ENCODE data around the gene GSN. TPM values are rescaled to one million over a fixed set of nuclear protein-coding genes. Genes with fewer than 3 reads are reported as not detected.

The GSN gene
- total RNA-seq, result 342 TPM

DNA sequence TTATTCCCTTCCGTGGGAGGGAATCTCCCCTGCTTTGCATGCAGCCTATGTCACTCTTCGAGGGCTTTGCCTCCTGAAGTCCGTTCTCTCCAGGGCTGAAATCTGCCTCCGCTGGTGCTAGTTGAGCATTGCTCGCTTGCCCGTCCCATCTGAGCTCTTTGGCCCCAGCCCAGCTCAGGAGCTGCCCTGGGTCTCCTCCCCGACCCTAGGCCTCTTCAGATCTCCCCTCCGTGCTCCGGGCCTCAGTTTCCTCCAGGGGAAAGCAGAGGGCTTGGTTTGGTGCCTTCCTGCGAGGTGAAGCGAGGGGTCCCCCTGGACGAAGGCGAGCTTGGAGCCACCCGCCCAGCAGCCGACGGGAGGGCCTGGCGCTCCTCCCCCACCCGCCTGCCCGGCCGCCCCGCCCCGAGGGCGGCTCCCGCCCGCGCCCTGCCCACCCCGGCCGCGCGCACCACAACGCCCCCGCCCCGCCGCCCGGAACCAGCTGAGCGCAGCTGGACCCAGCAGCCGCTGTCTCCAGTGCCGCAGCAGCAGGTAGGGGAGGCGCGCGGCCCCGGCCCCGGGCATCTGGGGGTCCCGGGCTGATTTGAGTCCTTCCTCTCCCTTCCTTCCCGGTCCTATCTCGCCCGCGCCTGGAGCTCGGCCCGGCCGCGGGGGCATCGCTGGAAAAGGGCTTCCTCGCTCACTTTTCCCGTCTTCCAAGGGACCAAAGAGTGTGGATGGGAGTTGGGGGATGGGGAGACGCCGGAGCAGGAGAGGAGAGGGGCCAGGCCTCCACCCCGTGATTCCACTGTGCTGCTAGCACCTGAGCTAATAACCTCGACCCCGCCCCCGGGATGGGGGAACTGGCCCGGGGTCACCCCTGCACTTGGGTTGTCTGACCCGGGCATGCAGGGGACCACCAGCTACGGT lies at the start of gene GSN:
Gene GSN, plus strand, starts transcription at position 474 of the 909 bp plus-strand sequence. CDS start 33,810 bp downstream, outside the sequence.
- Histone ChIP-seq H3K27ac (ENCODE audit: low read depth, low read length) (peak within 1 kb of the TSS; percentile 85), H3K27me3 (ENCODE audit: control insufficient read depth in 3 of 3, insufficient read depth in 3 of 3, low read length in 3 of 3) (no peaks in the 10 kb centered on the region), H3K36me3 (ENCODE audit: control insufficient read depth in 3 of 3, insufficient read depth in 3 of 3, low read length in 3 of 3) (no peaks in the 10 kb centered on the region), H3K4me3 (ENCODE audit: low read length in 3 of 3) (peak within 1 kb of the TSS; percentile 81 to 90 (median 82)), H3K9ac (ENCODE audit: low read depth in 1 of 3, low read length in 3 of 3) (peak within 1 kb of the TSS; percentile 71 to 83 (median 82)), H3K4me1 (ENCODE audit: control insufficient read depth in 3 of 3, insufficient read depth in 3 of 3, low read length in 3 of 3) (peaks cover 52 to 65% (median 58%) of the 10 kb centered on the region in 3 donors), H3K9me3 (ENCODE audit: control insufficient read depth in 3 of 3, low read length in 3 of 3) (no peaks in the 10 kb centered on the region)

DNA sequence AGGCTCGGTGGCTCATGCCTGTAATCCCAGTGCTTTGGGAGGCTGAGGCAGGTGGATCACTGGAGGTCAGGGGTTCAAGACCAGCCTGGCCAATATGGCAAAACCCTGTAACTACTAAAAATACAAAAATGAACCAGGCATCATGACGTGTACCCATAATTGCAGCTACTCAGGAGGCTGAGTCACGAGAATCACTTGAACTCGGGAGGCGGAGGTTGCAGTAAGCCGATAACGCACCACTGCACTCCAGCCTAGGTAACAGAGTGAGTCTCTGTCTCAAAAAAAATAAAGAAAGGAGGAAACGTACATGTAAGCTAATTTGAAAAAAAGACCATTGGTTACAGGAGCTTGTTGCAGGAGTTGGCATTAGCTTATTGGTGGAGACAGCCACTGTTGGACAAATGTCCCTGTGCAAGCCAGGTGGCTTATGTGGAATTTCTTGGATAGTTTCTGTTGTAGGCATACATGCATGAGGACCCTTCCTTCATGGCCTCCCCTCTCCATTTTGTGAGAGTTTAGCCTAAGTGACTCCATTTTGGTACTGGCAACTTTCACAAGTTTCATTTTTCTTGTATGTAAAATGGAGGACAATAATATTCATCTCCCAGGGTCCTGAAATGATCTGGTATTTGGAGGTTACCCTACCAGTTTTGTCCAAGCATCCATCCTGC lies 49.5 kb upstream of the GSN start:
- no peak overlapping the region for H3K9ac ChIP-seq (ENCODE audit: low read depth in 1 of 3, low read length in 3 of 3)
- H3K9me3 ChIP-seq (ENCODE audit: control insufficient read depth in 3 of 3, low read length in 3 of 3), result no peaks in the 10 kb centered on the region
- H3K27ac ChIP-seq (ENCODE audit: low read depth, low read length), result no peak overlapping the region
- no peaks in the 10 kb centered on the region for H3K36me3 ChIP-seq (ENCODE audit: control insufficient read depth in 3 of 3, insufficient read depth in 3 of 3, low read length in 3 of 3)
- no peaks in the 10 kb centered on the region for H3K27me3 ChIP-seq (ENCODE audit: control insufficient read depth in 3 of 3, insufficient read depth in 3 of 3, low read length in 3 of 3)
- H3K4me3 ChIP-seq (ENCODE audit: low read length in 3 of 3), result no peak overlapping the region
- H3K4me1 ChIP-seq (ENCODE audit: control insufficient read depth in 3 of 3, insufficient read depth in 3 of 3, low read length in 3 of 3), result no peaks in the 10 kb centered on the region

DNA sequence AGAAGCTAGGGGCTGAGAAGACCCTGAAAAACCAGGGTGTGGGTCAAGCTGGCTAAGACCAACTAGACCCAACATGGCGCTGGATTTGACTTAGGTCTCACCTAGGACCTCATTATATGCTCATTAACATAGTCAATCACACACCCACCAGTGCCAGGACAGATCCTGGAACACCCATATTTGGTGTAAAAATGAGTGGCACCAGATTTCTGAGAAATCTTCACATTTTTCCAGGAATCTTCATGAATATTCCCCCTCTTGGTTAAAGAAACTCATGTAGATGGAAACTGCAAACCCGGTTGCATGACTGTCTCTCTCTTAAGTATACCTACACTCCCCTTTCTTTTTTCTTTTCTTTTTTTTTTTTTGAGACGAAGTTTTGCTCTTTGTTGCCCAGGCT lies 48.4 kb upstream of the GSN start:
- Histone ChIP-seq H3K9me3 (ENCODE audit: control insufficient read depth in 3 of 3, low read length in 3 of 3) (no peaks in the 10 kb centered on the region), H3K27ac (ENCODE audit: low read depth, low read length) (no peak overlapping the region), H3K27me3 (ENCODE audit: control insufficient read depth in 3 of 3, insufficient read depth in 3 of 3, low read length in 3 of 3) (no peaks in the 10 kb centered on the region), H3K4me1 (ENCODE audit: control insufficient read depth in 3 of 3, insufficient read depth in 3 of 3, low read length in 3 of 3) (no peaks in the 10 kb centered on the region), H3K36me3 (ENCODE audit: control insufficient read depth in 3 of 3, insufficient read depth in 3 of 3, low read length in 3 of 3) (no peaks in the 10 kb centered on the region), H3K4me3 (ENCODE audit: low read length in 3 of 3) (no peak overlapping the region), H3K9ac (ENCODE audit: low read depth in 1 of 3, low read length in 3 of 3) (no peak overlapping the region)

DNA sequence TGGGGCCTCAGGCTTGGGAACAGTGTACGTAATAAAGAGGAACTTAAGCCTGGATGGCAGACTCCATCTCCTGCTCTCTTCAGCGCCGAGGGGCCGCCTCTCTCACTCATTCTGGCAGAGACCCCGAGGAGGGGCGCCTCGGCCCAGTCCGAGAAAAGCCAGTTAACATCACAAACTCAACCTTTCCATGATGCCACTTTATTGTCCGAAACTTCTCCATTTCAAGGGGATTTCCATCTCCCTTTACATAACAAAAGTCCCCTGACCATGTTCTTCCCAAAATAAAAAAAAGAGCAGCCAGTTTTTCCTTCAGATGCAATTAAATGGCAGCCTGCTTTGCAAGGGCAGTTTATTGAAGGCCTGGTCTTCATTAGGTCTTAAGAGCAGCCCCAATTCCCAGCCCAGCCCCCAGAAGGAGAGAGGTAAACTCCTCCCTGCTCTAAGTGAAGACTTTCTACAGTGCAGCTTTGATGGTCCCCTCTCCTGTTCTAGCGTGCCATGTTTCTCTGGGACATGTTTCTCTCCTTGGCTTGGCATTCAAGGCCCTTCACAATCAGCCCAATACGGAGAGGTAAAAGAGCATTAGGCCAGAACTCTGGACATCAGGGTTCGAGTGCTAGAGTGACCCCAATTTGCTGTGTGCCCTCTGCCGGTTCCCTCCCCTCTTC lies 46.8 kb upstream of the GSN start:
- no peak overlapping the region for H3K4me3 ChIP-seq (ENCODE audit: low read length in 3 of 3)
- no peaks in the 10 kb centered on the region for H3K36me3 ChIP-seq (ENCODE audit: control insufficient read depth in 3 of 3, insufficient read depth in 3 of 3, low read length in 3 of 3)
- H3K9me3 ChIP-seq (ENCODE audit: control insufficient read depth in 3 of 3, low read length in 3 of 3), result no peaks in the 10 kb centered on the region
- H3K4me1 ChIP-seq (ENCODE audit: control insufficient read depth in 3 of 3, insufficient read depth in 3 of 3, low read length in 3 of 3), result no peaks in the 10 kb centered on the region
- H3K27me3 ChIP-seq (ENCODE audit: control insufficient read depth in 3 of 3, insufficient read depth in 3 of 3, low read length in 3 of 3), result no peaks in the 10 kb centered on the region
- H3K9ac ChIP-seq (ENCODE audit: low read depth in 1 of 3, low read length in 3 of 3), result no peak overlapping the region
- H3K27ac ChIP-seq (ENCODE audit: low read depth, low read length), result no peak overlapping the region

DNA sequence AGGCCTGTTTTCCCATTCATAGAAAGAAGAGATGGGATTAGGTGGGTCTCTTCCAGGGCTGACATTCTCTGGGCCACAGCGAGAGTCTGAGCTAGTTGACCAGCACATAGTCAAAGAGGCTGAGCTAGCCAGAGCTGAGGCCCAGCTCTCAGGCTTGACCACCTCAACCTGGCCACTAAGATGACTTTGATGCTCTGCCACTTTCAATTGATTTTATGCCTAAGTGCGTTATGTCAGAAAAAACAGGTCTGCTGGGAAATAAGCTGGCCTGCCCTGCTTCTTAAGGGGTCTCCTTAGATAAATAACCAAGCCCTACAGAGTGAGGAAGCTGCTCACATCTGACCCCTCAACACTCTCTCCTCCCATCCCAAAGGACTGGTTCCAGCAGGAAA lies 46.3 kb upstream of the GSN start:
- no peak overlapping the region for H3K27ac ChIP-seq (ENCODE audit: low read depth, low read length)
- H3K9me3 ChIP-seq (ENCODE audit: control insufficient read depth in 3 of 3, low read length in 3 of 3), result no peaks in the 10 kb centered on the region
- no peak overlapping the region for H3K9ac ChIP-seq (ENCODE audit: low read depth in 1 of 3, low read length in 3 of 3)
- H3K27me3 ChIP-seq (ENCODE audit: control insufficient read depth in 3 of 3, insufficient read depth in 3 of 3, low read length in 3 of 3), result no peaks in the 10 kb centered on the region
- H3K4me3 ChIP-seq (ENCODE audit: low read length in 3 of 3), result no peak overlapping the region
- H3K4me1 ChIP-seq (ENCODE audit: control insufficient read depth in 3 of 3, insufficient read depth in 3 of 3, low read length in 3 of 3), result no peaks in the 10 kb centered on the region
- no peaks in the 10 kb centered on the region for H3K36me3 ChIP-seq (ENCODE audit: control insufficient read depth in 3 of 3, insufficient read depth in 3 of 3, low read length in 3 of 3)

DNA sequence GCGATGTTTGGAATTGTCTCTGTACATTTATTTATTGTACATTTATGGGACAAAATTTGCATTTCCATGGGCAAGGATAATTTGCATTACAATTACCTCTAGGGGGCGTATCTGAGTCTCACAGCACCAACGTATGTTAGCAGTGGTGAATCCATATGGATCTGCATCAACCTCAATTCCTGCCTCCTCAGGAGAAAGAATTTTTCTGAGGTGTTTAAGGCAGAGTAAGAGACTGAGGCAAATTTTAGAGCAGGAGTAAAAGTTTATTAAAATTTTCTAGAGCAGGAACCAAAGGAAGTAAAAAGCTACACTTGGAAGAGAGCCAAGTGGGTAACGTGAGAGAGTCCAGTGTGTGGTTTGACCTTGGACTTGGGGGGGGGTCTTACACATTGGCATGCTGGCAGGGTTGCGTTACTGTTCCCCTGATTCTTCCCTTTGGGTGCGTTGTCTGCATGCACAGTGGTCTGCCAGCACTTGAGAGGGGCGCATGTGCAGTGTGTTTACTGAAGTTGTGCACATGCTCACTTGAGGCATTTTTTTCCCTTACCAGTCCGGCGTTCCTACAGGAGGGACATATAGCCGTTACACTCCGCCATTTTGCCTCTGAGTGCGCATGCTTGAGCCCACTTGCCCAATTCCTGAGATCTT lies 45.3 kb upstream of the GSN start:
- H3K4me3 ChIP-seq (ENCODE audit: low read length in 3 of 3), result no peak overlapping the region
- H3K27me3 ChIP-seq (ENCODE audit: control insufficient read depth in 3 of 3, insufficient read depth in 3 of 3, low read length in 3 of 3), result no peaks in the 10 kb centered on the region
- no peaks in the 10 kb centered on the region for H3K36me3 ChIP-seq (ENCODE audit: control insufficient read depth in 3 of 3, insufficient read depth in 3 of 3, low read length in 3 of 3)
- no peak overlapping the region for H3K27ac ChIP-seq (ENCODE audit: low read depth, low read length)
- no peaks in the 10 kb centered on the region for H3K9me3 ChIP-seq (ENCODE audit: control insufficient read depth in 3 of 3, low read length in 3 of 3)
- H3K9ac ChIP-seq (ENCODE audit: low read depth in 1 of 3, low read length in 3 of 3), result peak overlapping the region in 1 of 3 donors; percentile 16
- no peaks in the 10 kb centered on the region for H3K4me1 ChIP-seq (ENCODE audit: control insufficient read depth in 3 of 3, insufficient read depth in 3 of 3, low read length in 3 of 3)

DNA sequence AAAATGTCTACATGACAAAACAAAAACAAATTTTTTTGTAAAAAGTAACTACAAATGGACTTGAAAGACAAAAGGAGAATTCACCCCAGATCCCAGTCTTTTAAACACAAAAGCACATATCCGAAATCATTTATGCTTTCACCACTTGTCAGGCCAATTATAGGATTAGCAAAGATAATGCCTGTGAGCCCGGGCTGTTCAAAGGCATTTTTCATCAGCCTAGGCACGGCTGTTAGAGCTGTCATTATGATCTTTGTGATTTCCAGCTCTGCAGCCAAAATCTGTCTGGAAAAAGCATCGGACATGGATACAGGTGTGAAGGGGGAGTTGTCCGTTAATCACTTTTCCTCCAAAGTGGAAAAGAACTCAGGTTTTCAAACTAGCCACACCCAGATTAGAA lies 42.7 kb upstream of the GSN start:
- no peak overlapping the region for H3K27ac ChIP-seq (ENCODE audit: low read depth, low read length)
- H3K27me3 ChIP-seq (ENCODE audit: control insufficient read depth in 3 of 3, insufficient read depth in 3 of 3, low read length in 3 of 3), result no peaks in the 10 kb centered on the region
- H3K4me1 ChIP-seq (ENCODE audit: control insufficient read depth in 3 of 3, insufficient read depth in 3 of 3, low read length in 3 of 3), result no peaks in the 10 kb centered on the region
- H3K9me3 ChIP-seq (ENCODE audit: control insufficient read depth in 3 of 3, low read length in 3 of 3), result no peaks in the 10 kb centered on the region
- H3K9ac ChIP-seq (ENCODE audit: low read depth in 1 of 3, low read length in 3 of 3), result no peak overlapping the region
- H3K4me3 ChIP-seq (ENCODE audit: low read length in 3 of 3), result no peak overlapping the region
- H3K36me3 ChIP-seq (ENCODE audit: control insufficient read depth in 3 of 3, insufficient read depth in 3 of 3, low read length in 3 of 3), result no peaks in the 10 kb centered on the region

DNA sequence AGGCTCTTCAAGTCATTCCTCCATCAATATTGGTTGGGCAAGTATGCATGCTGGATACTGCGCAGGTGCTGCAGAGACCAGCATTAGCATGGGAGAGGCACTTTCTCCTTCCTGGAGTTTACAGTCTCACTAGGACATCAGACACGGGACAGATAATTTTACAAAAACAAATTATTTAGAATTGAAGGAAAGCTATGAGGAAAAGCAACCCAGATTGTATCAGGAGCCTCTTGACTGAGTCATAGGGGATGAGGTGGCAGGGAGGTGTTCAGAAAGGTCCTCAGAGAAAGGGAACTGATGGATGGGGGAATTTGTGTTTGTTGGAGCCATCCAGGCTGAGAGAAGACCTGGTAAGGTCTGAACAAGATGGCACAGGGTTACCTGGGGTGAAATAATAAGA lies 41.8 kb upstream of the GSN start:
- H3K27me3 ChIP-seq (ENCODE audit: control insufficient read depth in 3 of 3, insufficient read depth in 3 of 3, low read length in 3 of 3), result no peaks in the 10 kb centered on the region
- H3K4me3 ChIP-seq (ENCODE audit: low read length in 3 of 3), result no peak overlapping the region
- no peak overlapping the region for H3K27ac ChIP-seq (ENCODE audit: low read depth, low read length)
- H3K9ac ChIP-seq (ENCODE audit: low read depth in 1 of 3, low read length in 3 of 3), result no peak overlapping the region
- H3K4me1 ChIP-seq (ENCODE audit: control insufficient read depth in 3 of 3, insufficient read depth in 3 of 3, low read length in 3 of 3), result no peaks in the 10 kb centered on the region
- H3K9me3 ChIP-seq (ENCODE audit: control insufficient read depth in 3 of 3, low read length in 3 of 3), result no peaks in the 10 kb centered on the region
- no peaks in the 10 kb centered on the region for H3K36me3 ChIP-seq (ENCODE audit: control insufficient read depth in 3 of 3, insufficient read depth in 3 of 3, low read length in 3 of 3)

DNA sequence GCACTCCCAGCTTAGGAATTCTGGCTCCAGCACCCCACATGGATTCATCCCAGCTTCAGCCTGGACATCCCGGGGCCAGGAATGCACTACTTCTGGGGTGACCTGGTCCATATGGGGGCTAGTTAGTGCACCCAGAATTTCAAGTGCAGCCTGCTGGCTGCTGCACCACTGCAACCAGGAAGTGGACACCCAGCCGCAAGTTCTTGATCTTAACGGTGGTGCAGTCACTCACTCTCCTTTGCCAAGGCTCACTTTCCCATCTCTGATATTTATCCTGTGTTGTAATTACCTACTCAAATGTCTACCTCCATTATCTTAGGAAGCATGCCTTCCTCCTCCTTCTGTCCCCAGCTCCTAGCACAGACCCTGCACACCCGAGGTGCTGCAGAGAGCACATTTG lies 40.1 kb upstream of the GSN start:
- H3K9me3 ChIP-seq (ENCODE audit: control insufficient read depth in 3 of 3, low read length in 3 of 3), result no peaks in the 10 kb centered on the region
- no peaks in the 10 kb centered on the region for H3K4me1 ChIP-seq (ENCODE audit: control insufficient read depth in 3 of 3, insufficient read depth in 3 of 3, low read length in 3 of 3)
- H3K4me3 ChIP-seq (ENCODE audit: low read length in 3 of 3), result no peak overlapping the region
- H3K27me3 ChIP-seq (ENCODE audit: control insufficient read depth in 3 of 3, insufficient read depth in 3 of 3, low read length in 3 of 3), result no peaks in the 10 kb centered on the region
- H3K36me3 ChIP-seq (ENCODE audit: control insufficient read depth in 3 of 3, insufficient read depth in 3 of 3, low read length in 3 of 3), result no peaks in the 10 kb centered on the region
- H3K27ac ChIP-seq (ENCODE audit: low read depth, low read length), result no peak overlapping the region
- no peak overlapping the region for H3K9ac ChIP-seq (ENCODE audit: low read depth in 1 of 3, low read length in 3 of 3)

Data from skeletal muscle tissue (tissue), 4 donors.